ENCODE data around the gene PHLDA3.

DNA sequence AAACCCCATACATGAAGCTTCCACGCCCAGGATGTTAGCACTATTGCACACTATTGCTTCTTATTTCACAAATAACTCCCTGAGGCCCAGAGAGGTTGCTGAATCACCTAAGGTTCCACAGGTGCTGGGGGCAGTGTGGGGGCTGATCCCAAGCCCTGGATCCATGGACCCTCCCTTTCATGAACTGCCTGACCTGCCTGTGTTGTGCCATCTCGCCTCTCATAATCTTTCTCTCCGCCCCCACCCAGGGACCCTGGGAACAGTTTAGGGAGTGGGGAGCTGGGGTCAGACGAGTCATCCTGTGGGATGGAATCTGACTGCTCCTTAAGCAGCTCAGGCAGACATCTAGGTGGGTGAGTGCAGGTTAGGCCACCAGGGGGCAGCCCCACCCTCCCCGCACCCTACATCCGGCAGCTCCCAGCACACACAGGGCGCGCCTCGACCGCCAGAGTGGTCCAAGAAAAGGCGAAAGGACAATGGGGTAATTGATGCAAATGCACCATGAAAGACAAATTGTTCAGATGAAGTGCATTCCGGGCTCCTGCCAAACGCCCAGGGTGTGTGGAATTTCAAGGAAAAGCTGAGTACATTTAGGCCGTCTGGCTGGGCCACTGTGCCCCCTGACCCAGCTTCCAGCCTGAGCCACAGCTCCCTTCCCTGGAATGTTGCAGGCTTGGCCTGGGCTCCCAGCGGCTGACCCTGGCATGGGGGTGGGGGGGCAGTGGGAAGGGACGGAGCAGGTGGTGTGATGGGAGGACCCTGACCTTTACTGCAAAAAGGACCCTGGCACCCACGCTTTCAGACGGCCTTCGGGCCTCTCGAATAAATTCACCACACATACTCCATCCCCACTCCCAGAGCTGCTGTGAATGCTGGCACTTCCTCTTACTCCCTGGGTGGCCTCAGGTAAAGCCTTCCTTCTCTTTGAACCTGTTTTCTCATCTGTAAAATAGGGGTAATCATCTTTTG, 20.8 kb downstream of the PHLDA3 start:
- TF ChIP-seq POLR2A (IDR thresholded peaks at IDR 0.05; ENCODE audit: low read length) = no peak
- no peak for TF ChIP-seq GATA1 (IDR thresholded peaks at IDR 0.05; ENCODE audit: low read depth, low read length)
